ENCODE results near the gene PARP11. TPM values are rescaled to one million over a fixed set of nuclear protein-coding genes. Genes with fewer than 3 reads are reported as not detected.

PARP11 gene
- total RNA-seq = 2.3 and 3.6 TPM in 2 replicates

DNA sequence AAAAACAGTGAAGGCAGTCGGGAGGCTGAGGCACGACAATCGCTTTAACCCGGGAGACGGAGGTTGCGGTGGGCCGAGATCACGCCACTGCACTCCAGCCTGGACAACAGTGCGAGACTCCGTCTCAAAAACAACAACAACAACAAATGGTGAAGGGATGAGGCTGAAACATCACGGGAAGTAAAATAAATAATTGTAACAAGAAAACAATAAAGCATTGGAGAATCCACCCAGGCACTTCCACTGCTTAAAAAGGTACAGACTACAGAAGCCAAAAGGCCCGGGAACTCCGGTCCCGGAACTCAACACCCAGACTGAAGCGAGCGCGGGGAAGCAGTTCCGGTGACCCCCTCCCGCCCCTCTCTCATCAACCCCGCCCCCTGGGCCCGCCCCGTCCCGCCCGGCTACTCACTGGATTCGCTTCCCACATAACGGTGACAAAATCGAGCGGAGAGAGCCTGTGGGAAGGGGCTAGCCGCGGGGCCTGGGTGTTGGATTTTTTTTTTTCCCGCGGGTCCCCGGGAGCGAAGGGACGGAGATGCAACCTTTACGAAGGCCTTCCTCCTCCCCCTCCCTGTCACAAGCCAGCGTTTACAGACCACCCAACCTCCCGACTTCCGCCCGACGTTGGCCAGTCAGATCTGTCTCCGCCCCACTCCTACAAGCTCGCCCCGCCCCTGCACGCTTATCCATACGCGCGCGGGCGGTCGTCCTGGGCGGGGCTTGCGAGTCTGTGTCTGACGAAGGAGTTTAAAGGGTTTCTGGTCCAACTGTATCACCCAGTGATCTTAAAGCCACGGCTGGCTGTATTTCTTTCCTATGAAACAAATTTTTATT lies at the start of gene PARP11:
Gene PARP11, minus strand, starts transcription at position 600 of the 837 bp plus-strand sequence. Its CDS starts 170 bp downstream, at position 430.

Other genes starting within 250 kb of the PARP11 start
- 6.2 and 12.5 TPM in 2 replicates for gene CRACR2A, start 120.3 kb downstream of the PARP11 start, total RNA-seq